HG02870 (cell line): Measurements from ENCODE around the gene ADISSP.

ENCODE experiments used
- ATAC-seq: cut with Tn5 transposase; IDR thresholded peaks from one replicate; pipeline ENCODE4 v1.9.1; 2021; ENCODE audit warnings: mild to moderate bottlenecking, moderate library complexity; ENCODE audit not compliant: unreplicated experiment

ADISSP gene

GRCh38 chr20:3781153-3781910, 13.8 kb upstream of the ADISSP start, which contains the start of gene SPEF1:
TSS of gene SPEF1 (minus strand) at chr20:3781448. CDS start at chr20:3781287, 161 bp downstream.
- ATAC-seq = no peak

GRCh38 chr20:3778976-3779375, 11.4 kb upstream of the ADISSP start:
- no peak for ATAC-seq

GRCh38 chr20:3777716-3778629, 10.4 kb upstream of the ADISSP start:
- ATAC-seq = no peak

DNA sequence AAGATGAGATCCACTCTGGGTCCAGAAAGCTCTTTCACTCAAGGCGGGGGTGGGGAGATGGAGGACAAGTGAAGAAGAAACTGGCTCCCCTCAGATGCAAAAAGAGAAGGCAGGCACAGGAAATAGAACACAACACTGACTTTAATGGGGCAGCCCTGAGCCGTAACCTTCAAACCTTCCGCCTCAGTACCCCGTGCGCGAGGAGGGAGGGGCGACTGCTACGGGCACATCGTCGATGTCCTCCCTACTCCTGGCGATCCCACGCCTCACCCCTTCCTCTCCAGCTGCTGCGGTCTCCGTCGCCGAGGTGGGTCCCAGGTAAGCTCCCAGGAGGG, 9.8 kb upstream of the ADISSP start:
- no peak for ATAC-seq

- ATAC-seq = no peak
Measured at GRCh38 chr20:3775457-3776108, 8.0 kb upstream of the ADISSP start.

DNA sequence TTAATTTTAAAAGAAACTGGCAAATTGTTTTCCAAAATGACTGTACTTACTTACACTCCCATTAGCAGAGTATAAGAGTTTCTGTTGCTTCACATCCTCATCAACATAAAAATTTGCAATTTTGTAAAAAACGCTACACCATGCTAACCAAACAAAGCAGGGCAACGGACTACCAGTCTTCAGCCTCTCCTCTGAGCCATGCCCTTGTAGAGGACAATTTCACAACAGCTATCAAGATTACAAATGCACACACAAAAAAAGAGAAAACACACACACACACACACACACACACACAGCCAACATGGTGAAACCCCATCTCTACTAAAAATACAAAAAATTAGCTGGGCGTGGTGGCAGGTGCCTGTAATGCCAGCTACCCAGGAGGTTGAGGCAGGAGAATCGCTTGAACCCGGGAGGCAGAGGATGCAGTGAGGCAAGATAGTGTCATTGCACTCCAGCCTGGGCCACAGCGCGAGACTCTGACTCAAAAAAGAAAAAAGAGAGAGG, 4.1 kb upstream of the ADISSP start:
- no peak for ATAC-seq

GRCh38 chr20:3768342-3769130, 983 bp upstream of the ADISSP start:
- ATAC-seq = peak; percentile 30

DNA sequence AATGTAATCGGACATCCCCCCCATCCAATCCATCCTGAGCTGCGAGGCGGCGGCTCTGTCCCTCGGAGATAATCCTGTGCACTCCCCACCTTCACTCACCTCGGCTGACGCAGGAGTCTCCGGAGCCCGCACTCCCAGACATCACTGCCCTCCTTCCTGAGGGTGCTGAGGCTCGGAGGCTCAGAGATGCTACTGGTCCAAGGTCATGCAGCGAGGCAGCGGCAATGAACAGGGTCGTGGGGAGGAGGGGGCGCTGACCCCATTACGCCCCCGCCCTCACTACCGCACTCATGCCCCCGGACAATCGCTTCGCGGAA, 485 bp downstream of the ADISSP start:
- no peak for ATAC-seq

- ATAC-seq = no peak
Measured at GRCh38 chr20:3766422-3767109, 987 bp downstream of the ADISSP start.

DNA sequence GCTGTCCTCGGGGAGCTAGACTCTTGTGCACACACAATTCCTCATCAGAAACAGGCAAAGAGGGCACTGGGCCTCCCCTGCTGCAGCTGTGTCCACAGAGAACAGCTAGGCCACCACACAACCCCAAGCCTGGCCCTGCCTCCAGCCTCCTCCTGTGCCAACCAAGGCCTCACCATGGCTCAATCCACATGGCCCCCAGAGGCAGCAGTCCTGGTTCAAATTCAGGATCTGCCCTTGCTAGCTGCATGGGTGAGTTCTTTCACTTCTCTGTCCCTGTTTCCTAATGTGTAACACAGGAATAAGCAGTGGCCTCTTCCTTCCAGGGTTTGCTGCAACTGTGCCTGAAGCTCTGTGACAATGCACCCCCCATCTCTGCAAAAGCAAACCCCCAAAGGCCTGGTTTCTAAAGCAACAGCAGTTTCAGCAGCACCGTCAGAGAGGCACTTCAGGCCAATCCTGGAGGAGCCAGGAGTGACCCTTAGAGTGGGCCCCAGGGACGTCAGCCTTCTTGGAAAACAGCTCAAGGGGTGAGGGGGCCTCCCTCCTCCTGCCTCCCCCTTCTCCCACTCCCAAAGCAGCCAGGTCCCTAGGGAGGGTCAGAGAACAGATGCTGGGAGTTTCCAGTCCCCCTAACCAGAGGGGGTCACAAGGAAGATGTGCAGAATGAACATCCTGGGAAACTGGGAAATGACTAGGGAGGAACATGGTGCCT, 2.2 kb downstream of the ADISSP start:
- ATAC-seq = no peak

DNA sequence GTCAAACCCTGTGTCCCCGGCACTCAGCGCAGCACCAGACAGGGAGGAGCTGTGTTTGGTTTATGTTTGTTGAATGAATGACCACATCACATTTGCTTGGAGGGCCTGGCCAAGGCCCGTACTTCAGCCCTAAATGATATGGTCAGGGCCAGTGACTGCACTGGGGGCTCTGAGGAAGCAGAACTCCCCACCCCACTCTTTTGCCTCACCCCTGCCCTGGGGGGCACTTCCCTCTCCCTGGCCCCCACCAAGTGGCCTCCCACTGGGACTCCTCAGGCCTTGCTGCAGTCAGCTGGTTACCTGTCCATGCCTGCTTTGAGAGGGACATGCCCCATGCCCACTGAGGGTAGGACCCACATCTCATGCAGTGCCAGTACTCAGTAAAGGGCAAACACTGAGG, 2.9 kb downstream of the ADISSP start:
- no peak for ATAC-seq

DNA sequence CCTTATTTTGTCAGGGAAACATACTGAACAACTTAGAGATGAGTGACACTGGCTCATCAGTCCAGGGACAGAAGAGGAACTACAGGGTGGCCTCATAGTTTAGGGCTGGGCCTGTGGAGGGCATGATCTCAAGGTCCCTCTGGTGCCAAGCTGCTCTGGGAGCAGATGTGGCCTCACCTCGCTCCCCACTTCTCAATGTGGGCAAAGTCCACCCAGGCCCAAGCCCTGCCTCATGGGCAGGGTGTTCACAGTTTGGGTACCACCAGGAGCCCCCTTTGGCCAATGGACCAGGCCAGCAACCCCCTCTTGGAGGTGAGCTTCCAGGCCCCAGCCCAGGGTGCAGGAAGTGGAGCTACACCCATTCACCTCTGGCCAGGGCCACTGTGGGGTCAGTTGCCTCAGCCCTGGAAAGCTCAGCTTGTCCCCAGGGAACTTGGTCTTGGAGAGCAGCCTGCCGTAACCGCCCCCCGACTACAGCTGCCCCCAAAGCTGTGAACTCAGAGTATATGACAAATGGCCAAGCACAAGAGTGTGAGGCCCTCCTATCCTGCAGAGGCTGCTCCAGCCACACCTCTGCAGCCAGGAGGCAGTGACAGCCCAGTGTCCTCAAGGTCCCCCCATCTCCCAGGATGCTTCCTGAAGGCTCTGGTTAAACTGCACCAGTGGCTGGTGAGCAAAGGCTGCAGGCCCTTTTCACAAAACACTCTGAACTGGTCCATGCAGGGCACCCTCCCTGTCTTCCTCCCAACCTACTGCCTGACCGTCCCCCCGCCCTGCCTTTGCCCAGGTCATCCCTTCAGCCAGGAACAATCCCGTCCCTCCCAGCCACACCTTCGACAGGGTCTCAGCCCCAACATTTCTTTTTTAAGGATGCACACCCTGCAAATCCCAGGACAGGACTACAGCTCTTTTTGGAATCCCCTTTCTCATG, 3.6 kb downstream of the ADISSP start:
- no peak for ATAC-seq

GRCh38 chr20:3760655-3761348, 6.8 kb downstream of the ADISSP start:
- no peak for ATAC-seq

GRCh38 chr20:3759884-3760283, 7.7 kb downstream of the ADISSP start:
- ATAC-seq = no peak

DNA sequence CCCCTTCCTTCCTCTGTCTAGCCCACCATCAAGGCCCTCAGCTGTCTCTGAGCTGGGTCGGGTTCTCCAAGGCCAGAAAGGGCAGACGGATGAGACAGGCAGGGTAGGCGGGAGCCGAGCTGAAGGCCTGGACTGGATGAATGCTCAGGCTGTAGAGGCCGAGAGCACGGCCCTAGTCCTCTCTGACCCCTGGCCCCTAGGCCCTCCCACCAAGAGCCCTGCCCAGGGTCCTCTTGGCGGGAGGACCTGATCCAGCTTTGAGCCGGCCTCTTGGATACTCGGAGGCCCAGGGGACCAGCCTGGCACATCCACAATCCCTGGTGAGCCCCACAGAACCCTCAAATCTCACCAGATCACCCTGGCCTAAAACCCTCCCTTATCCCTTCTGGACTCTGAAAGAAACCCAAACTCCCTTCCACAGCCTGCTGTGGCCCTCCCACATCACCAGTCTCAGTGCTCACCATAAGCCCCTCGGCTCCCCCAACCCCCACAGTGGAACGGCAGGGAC, 8.2 kb downstream of the ADISSP start:
- no peak for ATAC-seq

- ATAC-seq = no peak
Measured at GRCh38 chr20:3758566-3758965, 9.0 kb downstream of the ADISSP start.

DNA sequence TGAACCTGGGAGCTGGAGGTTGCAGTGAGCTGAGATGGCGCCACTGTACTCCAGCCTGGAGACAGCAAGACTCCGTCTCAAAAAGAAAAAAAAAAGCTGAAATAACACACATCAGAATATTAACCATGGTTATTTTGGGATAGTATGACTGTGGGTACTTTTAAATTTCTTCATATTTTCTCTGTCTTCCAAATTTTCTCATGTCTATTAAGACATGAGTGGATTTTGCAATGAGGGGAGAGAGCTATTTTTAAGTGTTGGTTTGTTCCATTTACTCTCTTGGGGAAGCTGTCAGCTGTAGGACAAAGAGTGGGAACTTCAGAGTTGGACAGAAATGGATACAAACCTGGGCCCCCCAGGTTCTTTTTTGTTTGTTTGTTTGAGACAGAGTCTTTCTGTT, 10.3 kb downstream of the ADISSP start:
- ATAC-seq = no peak
